ENCODE data around the gene CDK11B.

CDK11B gene

GRCh38 chr1:1626207-1627141, 32.3 kb downstream of the CDK11B start:
- no peak for DNase-seq

DNA sequence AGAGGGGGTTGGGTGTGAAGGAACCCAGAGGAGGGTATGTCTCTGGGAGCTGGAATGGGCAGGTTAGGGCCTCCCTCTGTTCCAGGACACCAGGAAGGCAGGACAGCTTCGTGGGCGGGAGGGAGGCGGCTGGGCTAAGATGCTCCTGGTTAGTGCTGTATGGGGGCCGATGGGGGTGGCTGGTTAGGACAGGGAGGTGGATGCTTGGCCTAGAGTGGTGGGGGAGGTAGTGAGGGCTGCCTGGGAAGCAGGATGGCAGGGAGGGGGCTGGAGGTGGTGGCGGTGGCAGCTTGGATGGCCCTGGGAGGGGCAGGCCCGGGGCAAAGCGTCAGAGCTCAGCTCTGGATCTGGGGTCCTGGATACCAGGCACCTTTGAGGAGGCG, 33.0 kb downstream of the CDK11B start:
- no peak for DNase-seq

GRCh38 chr1:1625404-1625775, 33.4 kb downstream of the CDK11B start:
- no peak for DNase-seq

GRCh38 chr1:1624443-1625403, 34.1 kb downstream of the CDK11B start:
- DNase-seq, result no peak

DNA sequence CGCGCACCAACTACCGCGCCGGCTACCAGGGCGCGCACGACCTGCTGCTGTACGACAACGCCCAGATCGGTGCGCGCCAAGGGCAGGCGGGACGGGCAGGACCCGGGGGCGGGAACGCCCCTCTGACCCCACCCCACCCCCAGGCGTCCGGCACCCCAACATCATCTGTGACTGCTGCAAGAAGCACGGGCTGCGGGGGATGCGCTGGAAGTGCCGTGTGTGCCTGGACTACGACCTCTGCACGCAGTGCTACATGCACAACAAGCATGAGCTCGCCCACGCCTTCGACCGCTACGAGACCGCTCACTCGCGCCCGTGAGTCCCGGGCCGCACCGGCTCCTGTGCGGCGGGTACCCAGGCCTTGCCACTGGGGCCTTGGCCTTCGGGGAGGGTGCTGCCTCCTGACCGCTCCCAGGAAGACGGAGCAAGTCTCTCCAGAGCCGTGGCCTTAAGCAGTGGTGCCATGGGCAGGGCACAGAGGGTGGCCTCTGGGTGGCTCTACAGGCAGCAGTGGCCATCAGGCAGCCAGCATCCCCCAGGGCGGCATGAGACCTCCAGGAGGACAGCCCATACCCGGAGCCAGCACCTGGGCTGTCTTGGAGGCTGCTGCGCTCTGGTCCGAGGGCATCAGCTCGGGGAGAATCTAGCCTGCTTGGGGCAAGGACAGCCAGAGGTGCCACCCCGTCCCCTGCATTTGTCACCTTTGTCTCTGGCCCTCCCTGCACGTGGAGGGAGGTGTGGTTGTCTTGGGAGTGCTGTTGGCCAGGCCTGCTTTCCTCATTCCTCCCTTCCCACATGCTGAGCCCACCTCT, 35.0 kb downstream of the CDK11B start:
- DNase-seq, result no peak

DNA sequence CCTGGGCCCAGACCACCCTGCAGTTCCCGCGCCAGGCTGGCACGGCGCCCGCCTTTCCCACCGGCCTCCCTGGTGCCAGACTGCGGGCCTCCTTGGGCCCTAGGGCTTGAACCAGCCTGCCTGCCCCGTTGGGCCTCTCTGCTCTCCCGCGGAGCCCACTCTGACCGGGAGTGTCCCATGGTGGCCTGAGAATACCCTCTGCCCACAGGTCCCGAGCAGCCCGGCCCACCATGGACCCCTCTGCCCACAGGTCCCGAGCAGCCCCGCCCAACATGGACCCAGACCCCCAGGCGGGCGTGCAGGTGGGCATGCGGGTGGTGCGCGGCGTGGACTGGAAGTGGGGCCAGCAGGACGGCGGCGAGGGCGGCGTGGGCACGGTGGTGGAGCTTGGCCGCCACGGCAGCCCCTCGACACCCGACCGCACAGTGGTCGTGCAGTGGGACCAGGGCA, 35.6 kb downstream of the CDK11B start:
- no peak for DNase-seq

DNA sequence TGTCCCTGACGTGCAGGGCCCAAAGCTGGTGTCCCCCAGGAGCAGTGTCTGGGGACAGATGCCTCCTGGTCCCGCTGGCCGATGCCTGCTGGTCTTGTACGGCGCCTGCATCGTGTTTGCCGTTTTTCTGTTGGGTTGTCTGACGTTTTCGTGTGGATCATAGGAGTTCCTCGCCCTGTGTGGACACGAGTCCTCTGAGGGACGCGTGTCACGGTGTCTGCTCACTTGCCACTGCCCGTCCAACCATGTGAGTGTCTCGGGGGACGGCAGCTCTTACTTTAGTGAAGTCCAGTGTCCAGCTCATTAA, 36.1 kb downstream of the CDK11B start:
- no peak for DNase-seq

- no peak for DNase-seq
Measured at GRCh38 chr1:1622010-1622787, 36.6 kb downstream of the CDK11B start.

DNA sequence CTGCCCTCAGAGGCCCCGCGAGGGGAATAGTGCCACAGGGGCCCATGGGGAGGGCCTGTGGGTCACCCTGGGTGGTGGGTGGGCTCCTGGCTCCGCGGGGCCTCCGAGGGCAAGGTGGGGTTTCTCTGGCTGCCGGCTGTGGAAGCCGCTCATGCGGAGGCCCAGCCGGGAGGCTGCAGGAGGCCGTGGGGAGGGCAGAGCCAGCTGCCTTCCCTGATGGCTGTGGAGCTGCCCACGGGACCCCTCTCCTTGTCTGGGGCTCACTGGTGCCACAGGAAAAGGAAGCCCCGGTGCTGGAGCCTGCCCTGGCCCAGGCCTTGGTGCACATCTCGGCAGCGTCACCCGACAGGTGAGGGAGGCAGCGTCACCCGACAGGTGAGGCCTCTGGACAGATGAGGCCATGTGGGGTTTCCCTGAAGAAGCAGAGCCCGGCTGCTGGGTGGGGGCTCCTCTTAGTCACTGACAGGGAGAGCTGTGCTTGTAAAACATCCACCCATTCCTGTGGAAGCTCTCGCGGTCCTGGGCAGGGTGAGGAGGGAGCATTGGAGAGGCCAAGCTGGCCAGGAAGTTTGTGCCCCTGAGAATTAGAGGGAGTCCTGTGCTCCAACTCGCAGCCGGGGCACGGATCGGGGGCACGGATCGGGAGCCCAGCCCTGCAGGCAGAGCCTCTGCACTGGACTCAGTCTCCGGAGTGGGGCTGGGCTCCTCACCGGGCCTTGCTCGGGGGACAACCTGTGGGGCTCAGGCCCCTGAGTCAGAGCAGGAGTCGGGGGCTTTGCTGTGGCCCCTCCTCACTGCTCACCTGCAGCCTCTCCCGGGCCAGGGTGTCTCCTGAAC, 37.4 kb downstream of the CDK11B start:
- DNase-seq, result no peak

GRCh38 chr1:1620433-1621139, 38.2 kb downstream of the CDK11B start:
- no peak for DNase-seq

- no peak for DNase-seq
Measured at GRCh38 chr1:1619917-1620361, 38.9 kb downstream of the CDK11B start.

GRCh38 chr1:1618396-1619068, 40.3 kb downstream of the CDK11B start:
- no peak for DNase-seq

- no peak for DNase-seq
Measured at GRCh38 chr1:1617925-1618324, 40.9 kb downstream of the CDK11B start.

DNA sequence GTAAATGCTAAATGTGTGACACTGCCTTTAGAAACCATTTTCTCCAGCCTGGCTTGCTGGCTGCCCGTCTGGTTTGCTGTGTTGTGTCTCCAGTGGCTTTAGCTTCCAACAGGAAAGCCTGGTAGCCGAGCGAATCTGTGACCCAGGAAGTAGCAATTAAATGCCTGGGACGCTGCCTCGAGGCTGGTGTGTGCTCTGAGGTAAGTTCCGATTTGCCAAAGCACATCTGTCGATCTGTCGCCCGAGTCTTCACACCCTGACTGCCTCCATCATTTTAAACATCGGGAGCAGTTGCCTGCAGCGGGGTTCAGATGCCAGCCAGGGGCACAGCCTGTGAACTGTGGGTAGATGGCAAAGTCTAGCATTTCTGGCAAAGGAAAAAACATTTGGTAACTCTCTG, 41.3 kb downstream of the CDK11B start:
- no peak for DNase-seq

DNA sequence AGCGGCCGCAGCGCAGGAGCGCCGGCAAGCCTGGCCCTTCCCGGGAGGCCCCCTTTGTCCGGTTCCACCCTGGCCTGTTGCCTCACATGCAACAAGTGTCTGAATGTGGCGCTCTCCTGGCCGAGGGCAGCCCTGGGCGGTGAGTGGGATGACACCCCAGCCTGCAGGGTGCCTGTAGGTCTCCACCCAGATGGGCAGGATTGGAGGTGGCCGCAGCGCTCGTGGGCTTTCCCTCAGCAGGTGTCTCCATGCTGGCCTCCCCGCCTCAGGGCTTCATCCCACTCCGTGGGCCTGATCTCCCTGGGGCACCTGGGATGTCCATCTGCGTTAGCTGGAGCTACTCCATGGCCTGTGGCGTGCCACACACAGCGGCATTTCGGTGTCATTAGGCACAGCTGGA, 42.0 kb downstream of the CDK11B start:
- DNase-seq, result no peak

DNA sequence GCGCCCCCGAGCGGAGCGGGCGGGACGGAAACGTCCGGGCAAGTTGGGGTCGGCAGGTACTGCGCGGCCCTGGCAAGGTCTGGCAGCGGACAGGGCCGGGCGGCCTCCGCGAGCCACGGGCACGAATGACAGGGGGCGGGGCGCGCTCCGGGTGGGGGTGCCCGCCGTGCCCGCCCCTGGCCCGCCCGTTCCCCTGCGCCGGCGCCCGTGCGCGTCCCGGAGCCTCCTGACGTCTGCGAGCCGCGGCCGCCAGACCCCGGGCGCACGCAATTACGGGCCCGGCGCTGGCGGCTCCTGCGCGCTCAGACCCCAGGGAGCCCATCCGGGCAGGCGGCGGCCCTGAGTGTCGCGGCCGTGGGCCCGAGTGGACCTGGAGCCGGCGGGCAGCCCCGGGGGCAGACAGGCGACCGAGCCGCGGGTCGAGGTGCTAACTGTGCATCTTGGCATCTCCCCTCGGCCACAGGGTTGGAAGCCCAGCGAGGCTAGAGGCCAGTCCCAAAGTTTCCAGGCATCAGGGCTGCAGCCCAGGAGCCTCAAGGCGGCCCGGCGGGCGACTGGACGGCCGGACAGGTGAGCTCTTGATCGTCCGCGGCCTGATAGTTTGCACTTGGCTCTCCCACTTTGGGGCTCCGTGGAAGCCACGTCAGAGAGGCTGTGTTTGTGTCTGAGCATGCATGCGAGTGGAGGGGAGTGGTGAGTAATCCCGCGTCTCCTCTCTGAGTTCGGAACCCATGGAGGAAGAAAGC, 42.6 kb downstream of the CDK11B start:
- peak; percentile 75 for DNase-seq

GRCh38 chr1:1615256-1616044, 43.4 kb downstream of the CDK11B start, which contains the start of gene MIB2:
MIB2 (plus strand) TSS chr1:1615500; CDS start chr1:1623453, 7,953 bp downstream.
- peak; percentile 100 for DNase-seq

DNA sequence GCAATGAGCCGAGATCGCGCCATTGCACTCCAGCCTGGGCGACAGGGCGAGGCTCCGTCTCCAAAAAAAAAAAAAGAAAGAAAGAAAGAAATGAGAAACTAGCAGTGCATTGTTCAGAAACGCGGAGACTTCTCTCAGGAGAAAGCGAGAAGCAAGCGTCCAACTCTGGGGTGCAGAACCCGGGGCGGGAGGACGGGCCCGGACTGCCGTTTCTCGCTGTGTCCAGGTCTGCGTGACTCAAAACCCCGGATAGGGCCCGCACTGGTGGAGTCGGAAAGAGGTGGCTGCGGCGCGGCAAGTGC, 43.9 kb downstream of the CDK11B start:
- no peak for DNase-seq

Measured in NCI-H510A treated with DMSO at 0.1 percent for 48 hours (cell line).